Brain microvascular endothelial cell (primary cell): ENCODE data around the gene TXNDC17.

Experiments
- DNase-seq: peaks from one replicate; pipeline ENCODE4 v3.0.0-alpha.2; 2020
- H3K27ac ChIP-seq: fragments of 250-450 bp; sonication (Bioruptor Pico); 2 replicates; pipeline ENCODE4 v1.5.1; 2020; ENCODE audit warnings: mild to moderate bottlenecking, moderate library complexity
- H3K27me3 ChIP-seq: fragments of 250-450 bp; sonication (Bioruptor Pico); replicated peaks from 2 replicates; pipeline ENCODE4 v1.5.1; 2020; ENCODE audit warnings: mild to moderate bottlenecking
- H3K36me3 ChIP-seq: fragments of 250-450 bp; sonication (Bioruptor Pico); replicated peaks from 2 replicates; pipeline ENCODE4 v1.5.1; 2020; ENCODE audit warnings: mild to moderate bottlenecking
- H3K4me3 ChIP-seq: 2 replicates; pipeline ENCODE4 v1.5.1; 2011; ENCODE audit warnings: low read depth, mild to moderate bottlenecking, control low read depth, low read length, moderate library complexity
- CTCF ChIP-seq: IDR thresholded peaks from 2 replicates; pipeline ENCODE4 v1.5.1; 2011; ENCODE audit warnings: low read depth, mild to moderate bottlenecking, moderate library complexity, low read length, control low read depth, inconsistent platforms; ENCODE audit errors: missing control alignments
- in situ Hi-C: cut with HindIII; loops from 2 replicates; pipeline ENCODE4 v1.10.0; 2017; ENCODE audit warnings: low sequenced_read_pairs, low pct_ligation_motif_present

The TXNDC17 gene

GRCh38 chr17:6670999-6671398 is 30.1 kb downstream of the TXNDC17 start:
- Histone ChIP-seq H3K27me3 (no peaks in the 10 kb centered on the region), H3K27ac (no peak overlapping the region), H3K36me3 (no peaks in the 10 kb centered on the region), H3K4me3 (no peak overlapping the region)
- no peak for TF ChIP-seq CTCF
- in situ Hi-C loops: no loop called here
- DNase-seq: no peak

DNA sequence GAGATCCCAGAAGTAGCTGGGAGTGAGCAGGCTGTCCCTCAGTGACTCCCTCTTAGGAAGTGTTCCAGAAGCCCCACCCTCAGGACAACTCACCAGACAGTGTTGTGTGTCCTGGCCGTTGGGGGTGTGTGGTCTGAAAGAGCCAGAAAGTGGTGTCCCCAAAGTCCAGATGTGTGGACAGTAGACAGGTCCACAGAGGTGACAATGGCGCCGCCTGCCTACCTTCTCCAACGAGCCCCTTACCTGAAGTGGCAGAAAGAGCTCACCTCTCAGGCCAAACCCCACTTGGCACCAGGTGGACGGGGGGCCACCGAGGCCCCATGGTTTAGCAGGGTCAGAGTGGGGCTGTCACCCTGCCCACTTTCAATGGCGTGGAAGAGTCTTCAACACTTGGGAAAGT is 30.6 kb downstream of the TXNDC17 start:
- Histone ChIP-seq H3K27ac (no peak overlapping the region), H3K36me3 (no peaks in the 10 kb centered on the region), H3K4me3 (no peak overlapping the region), H3K27me3 (no peaks in the 10 kb centered on the region)
- no peak for DNase-seq
- no peak for TF ChIP-seq CTCF
- in situ Hi-C loops: no loop called here

DNA sequence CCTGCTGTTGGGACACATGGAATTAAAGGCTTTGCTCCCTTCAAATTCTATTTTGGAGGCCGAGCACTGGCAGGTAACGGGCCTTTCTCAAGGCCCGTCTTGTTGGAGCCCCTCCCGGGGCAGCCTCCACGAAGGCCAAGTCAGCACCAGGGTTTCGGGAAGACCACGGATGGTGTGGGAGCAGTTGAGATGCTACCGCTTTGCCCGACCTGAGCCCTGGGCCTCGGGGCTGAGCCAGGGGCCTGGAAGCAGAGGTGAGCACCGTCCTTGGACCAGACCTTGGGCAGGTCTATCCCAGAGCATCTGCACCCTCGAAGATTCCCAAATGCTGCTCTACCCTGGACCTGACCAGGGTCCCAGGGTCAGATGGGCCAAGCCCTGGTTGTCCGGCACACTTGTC is 33.7 kb downstream of the TXNDC17 start:
- in situ Hi-C loops: no loop called here
- DNase-seq: no peak
- no peak for TF ChIP-seq CTCF
- no peak overlapping the region for H3K27ac ChIP-seq
- H3K27me3 ChIP-seq: peaks cover 2% of the 10 kb centered on the region
- H3K4me3 ChIP-seq: no peak overlapping the region
- H3K36me3 ChIP-seq: no peaks in the 10 kb centered on the region

GRCh38 chr17:6675201-6675825 is 34.5 kb downstream of the TXNDC17 start:
- no peaks in the 10 kb centered on the region for H3K36me3 ChIP-seq
- no peak for TF ChIP-seq CTCF
- DNase-seq: no peak
- H3K27me3 ChIP-seq: peaks cover 2% of the 10 kb centered on the region
- no peak overlapping the region for H3K4me3 ChIP-seq
- H3K27ac ChIP-seq: no peak overlapping the region
- in situ Hi-C loops: no loop called here

DNA sequence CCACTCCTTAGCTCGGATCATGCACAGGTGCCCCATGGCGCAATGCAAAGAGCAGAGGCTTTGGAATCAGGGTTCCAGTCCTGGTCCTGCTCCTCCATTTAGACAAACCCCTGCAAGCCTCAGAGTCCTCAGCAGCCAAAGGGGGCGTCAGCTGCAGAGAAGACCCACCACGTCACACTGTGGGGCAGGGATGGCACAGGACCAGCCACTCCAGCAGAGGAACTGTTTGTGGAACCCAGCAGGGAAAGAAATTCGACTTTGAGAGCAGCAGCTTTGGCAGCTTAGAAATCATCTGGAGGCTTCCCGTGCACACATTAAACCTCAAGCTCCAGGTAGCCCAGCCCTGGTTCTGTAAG is 35.9 kb downstream of the TXNDC17 start:
- DNase-seq: no peak
- in situ Hi-C loops: no loop called here
- Histone ChIP-seq H3K27me3 (peaks cover 2% of the 10 kb centered on the region), H3K4me3 (no peak overlapping the region), H3K27ac (no peak overlapping the region), H3K36me3 (no peaks in the 10 kb centered on the region)
- no peak for TF ChIP-seq CTCF

DNA sequence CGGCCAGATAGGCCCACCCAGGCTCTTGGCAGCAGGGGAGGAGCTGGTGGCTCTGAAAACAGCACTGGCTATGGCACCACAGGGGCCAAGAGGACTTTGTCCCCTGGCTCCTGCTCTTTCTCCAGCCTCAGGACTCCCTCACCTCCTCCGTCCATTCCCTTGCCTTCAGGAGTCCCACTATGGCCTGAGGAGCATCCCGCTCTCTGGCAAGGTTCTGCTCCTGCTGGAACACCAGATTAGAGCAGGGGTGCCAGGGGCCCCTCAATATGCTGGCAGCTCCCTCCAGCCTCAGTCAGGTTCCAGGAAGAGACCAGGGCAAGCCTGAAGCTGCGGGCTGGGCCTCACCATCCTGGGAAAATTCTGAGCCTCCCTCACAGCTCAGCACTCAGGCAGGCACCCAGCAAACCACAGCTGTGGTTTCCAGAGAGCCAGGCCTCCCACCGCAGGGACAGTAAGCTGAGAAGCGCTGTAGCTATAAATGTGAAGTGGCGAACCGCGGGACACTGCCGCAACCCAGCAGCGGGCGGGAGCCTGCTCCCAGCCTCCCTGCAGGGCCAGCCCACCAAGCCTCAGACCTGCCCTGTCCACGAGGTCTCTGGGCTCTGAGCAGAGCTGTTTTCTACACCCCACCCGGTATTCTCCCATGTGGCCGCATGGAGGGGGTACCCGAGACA is 36.4 kb downstream of the TXNDC17 start:
- peaks cover 2% of the 10 kb centered on the region for H3K27me3 ChIP-seq
- in situ Hi-C loops: no loop called here
- H3K4me3 ChIP-seq: no peak overlapping the region
- no peak overlapping the region for H3K27ac ChIP-seq
- H3K36me3 ChIP-seq: no peaks in the 10 kb centered on the region
- peak; percentile 26 for DNase-seq
- no peak for TF ChIP-seq CTCF
